Spleen (tissue), 7 donors: ENCODE measurements around the gene CNTLN.

ENCODE experiments used
- CTCF ChIP-seq, 11 experiments: fragments of 200-600 bp in 7 of 11; fragments of 450-650 bp in 4 of 11; sonication (generic) in 4 of 11; IDR thresholded peaks in 8 of 11; conservative IDR thresholded peaks in 3 of 11; 1 replicate in 7 of 11; 2 replicates in 4 of 11; pipeline versions ENCODE4 v1.4.0 to v1.8.0; 2016 to 2021; ENCODE audit warnings: antibody characterized with exemption in 11 of 11, inconsistent platforms in 4 of 11, mild to moderate bottlenecking in 1 of 11
- POLR2A ChIP-seq, 3 donors: fragments of 450-650 bp; IDR thresholded peaks; one replicate each; pipeline ENCODE4 v1.5.1; 2017; ENCODE audit warnings: antibody characterized with exemption in 3 of 3, mild to moderate bottlenecking in 1 of 3
- POLR2AphosphoS5 ChIP-seq, 3 donors: sonication (generic); formaldehyde crosslinking; IDR thresholded peaks; one replicate each; pipeline ENCODE4 v1.5.1; 2017; ENCODE audit warnings: antibody characterized with exemption in 3 of 3
- donor health status: DM: no; HTN: no; CAD: no; lungs with moderate emphysema.
- donor health status: DM: no; HTN: no; CAD: no.
- donor health status: DM: no; HTN: no; CAD: no.

GRCh38 chr9:17414986-17415385 is 280.1 kb downstream of the CNTLN start:
- TF ChIP-seq POLR2AphosphoS5 (IDR thresholded peaks at IDR 0.05) (no peak), POLR2A (IDR thresholded peaks at IDR 0.05) (no peak), CTCF (IDR thresholded peaks at IDR 0.05 in 8 of 11, conservative IDR thresholded peaks at IDR 0.05 in 3 of 11) (no peak)
